Epithelial cell of proximal tubule (primary cell): ENCODE measurements around the gene ELAVL3. TPM values are rescaled to one million over a fixed set of nuclear protein-coding genes. Genes with fewer than 3 reads are reported as not detected.
"Not testable (repeated sequence)": the region's sequence is repeated elsewhere in the genome, so short reads cannot be mapped to it uniquely, and the experiment has no call there.

Source experiments
- DNase-seq: peaks from one replicate; pipeline ENCODE4 v3.0.0-alpha.2; 2011; ENCODE audit warnings: low read depth
- H3K4me3 ChIP-seq: 2 replicates; pipeline ENCODE4 v1.5.1; 2011; ENCODE audit warnings: low read depth, mild to moderate bottlenecking, low read length
- CTCF ChIP-seq: conservative IDR thresholded peaks from 2 replicates; pipeline ENCODE4 v1.5.1; 2012; ENCODE audit warnings: low read depth, mild to moderate bottlenecking, low read length
- total RNA-seq: library from RNA; depleted of rRNA; stranded (reverse); fragments of >200 nt; gene quantifications from 2 replicates; pipeline ENCODE4 v1.2.3, GENCODE V29; 2015

Gene ELAVL3
- total RNA-seq, 1 donor from 2014 or later, result not detected

DNA sequence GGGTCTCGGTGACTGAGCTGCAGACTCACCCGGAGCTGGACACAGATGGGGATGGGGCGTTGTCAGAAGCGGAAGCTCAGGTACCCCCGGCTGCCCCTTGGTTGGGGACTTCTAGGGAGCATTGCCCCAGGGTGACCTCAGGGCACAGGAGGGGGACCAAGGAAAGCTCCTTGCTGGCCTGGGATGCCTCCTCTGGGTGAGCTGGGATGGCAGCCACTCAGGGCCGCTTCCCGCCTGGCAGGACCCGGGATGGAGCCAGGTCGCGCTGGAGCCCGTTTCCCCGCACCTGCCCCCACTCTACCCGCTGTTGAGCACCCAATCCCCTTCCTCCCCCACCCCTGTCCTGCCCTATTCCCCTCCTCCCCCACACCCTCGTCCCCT, 34.6 kb downstream of the ELAVL3 start:
- H3K4me3 ChIP-seq, result no peak overlapping the region
- DNase-seq, result no peak
- TF ChIP-seq CTCF, result no peak

DNA sequence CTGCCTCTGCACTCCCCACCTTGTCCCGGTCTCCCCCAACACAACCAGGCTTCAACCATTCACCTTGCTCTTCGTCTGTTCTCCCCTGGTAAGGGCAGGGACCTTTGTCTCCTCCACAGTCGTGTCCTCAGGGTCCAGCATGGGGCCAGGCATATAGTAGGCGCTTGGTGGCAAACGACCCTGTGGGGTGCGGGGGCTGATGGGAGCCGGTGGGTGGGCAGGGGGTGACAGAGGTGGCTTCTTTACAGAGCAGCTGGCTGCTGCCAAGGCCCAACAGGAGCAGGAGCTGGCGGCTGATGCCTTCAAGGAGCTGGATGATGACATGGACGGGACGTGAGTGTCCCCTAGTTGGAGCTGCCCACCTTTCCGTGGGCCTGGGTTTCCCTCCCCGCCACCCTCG, 35.7 kb downstream of the ELAVL3 start:
- no peak for DNase-seq
- H3K4me3 ChIP-seq, result no peak overlapping the region
- no peak for TF ChIP-seq CTCF

GRCh38 chr19:11444059-11444458, 36.8 kb downstream of the ELAVL3 start:
- no peak for DNase-seq
- TF ChIP-seq CTCF, result no peak
- H3K4me3 ChIP-seq, result no peak overlapping the region

DNA sequence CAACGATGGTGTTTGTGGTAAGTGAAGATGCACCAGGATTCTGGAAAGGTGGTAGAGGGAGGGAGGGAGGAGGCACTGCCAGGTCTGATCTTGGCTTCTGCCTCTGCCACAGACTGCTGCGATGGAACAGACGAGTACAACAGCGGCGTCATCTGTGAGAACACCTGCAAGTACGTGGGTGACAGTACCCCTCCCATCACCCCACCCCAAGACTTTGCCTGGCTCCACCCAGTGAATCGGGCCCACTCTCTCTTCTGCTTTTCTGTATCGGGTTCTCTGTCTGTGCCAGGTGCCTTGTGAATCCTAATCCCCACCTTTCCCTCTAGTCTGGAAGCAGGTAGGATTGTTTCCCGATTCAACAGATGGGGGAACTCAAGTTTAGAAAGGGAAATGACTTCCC, 42.9 kb downstream of the ELAVL3 start:
- H3K4me3 ChIP-seq, result no peak overlapping the region
- TF ChIP-seq CTCF, result no peak
- DNase-seq, result no peak

- no peak for DNase-seq
- H3K4me3 ChIP-seq, result peak overlapping the region; percentile 64
- TF ChIP-seq CTCF, result no peak
Measured at GRCh38 chr19:11435833-11436313, 45.0 kb downstream of the ELAVL3 start.

GRCh38 chr19:11435057-11435832, 45.6 kb downstream of the ELAVL3 start, which contains the start of the genes ODAD3 and PRKCSH:
ODAD3 (minus strand) TSS chr19:11435121; CDS start chr19:11435016, 105 bp downstream.
PRKCSH (plus strand) TSS chr19:11435635; CDS start chr19:11436118, 483 bp downstream.
- peak; percentile 77 for TF ChIP-seq CTCF
- DNase-seq, result peak; percentile 96
- peak within 1 kb of the TSS; percentile 64 for H3K4me3 ChIP-seq

DNA sequence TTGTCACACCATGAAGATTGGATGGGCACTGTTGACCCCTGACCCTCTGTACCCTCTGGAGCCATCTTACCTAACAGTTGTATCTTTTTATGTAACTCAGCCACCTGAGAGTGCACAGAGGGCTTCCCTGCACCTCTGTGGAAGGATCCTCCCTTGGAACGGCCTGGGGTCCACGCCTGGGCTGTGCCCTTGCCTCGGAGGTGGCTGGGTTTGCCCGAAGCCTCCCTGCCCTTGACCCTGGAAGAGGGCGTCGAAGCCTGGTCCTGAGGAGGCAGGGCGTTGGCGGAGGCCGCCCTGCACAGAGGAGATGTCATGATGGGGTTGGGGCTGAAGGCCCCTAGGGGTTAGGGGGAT, 46.2 kb downstream of the ELAVL3 start:
- H3K4me3 ChIP-seq, result peak overlapping the region; percentile 64
- DNase-seq, result no peak
- TF ChIP-seq CTCF, result no peak

DNA sequence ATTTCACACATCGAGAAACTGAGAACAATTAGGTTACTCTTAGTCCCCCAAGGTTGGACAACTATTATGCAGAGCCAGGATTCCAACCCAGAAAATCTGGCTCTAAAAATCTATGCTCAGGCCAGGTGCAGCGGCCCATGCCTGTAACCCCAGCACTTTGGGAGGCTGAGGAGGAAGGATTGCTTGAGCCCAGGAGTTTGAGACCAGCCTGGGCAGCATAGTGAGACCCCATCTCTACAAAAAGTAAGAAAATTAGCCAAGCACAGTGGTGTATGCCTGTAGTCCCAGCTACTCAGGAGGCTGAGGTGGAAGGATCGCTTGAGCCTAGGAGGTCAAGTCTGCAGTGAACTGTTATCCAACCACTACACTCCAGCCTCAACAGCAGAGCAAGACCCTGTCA, 47.3 kb downstream of the ELAVL3 start:
- not testable (repeated sequence) for H3K4me3 ChIP-seq, DNase-seq
